KOPT-K1 (cell line): ENCODE data around the gene ELMO1.

Source experiments
- H3K27ac ChIP-seq: fragments of 200-600 bp; sonication (generic); 2 replicates; pipeline ENCODE4 v1.5.1; 2016; ENCODE audit warnings: antibody characterized with exemption, mild to moderate bottlenecking, low read depth, low read length; ENCODE audit not compliant: poor library complexity, severe bottlenecking
- H3K36me3 ChIP-seq: fragments of 200-600 bp; sonication (generic); 2 replicates; pipeline ENCODE4 v1.5.1; 2017; ENCODE audit warnings: antibody characterized with exemption, mild to moderate bottlenecking, low read length, moderate library complexity; ENCODE audit not compliant: insufficient read depth
- H3K9me3 ChIP-seq: fragments of 200-600 bp; sonication (generic); 2 replicates; pipeline ENCODE4 v1.5.1; 2017; ENCODE audit warnings: antibody characterized with exemption, low read length, mild to moderate bottlenecking; ENCODE audit not compliant: insufficient read depth, poor library complexity, severe bottlenecking

The ELMO1 gene

GRCh38 chr7:37391791-37392672 lies 56.6 kb downstream of the ELMO1 start:
- H3K27ac ChIP-seq: peak overlapping the region; percentile 25
- no peaks in the 10 kb centered on the region for H3K36me3 ChIP-seq
- no peaks in the 10 kb centered on the region for H3K9me3 ChIP-seq

GRCh38 chr7:37390114-37390513 lies 58.5 kb downstream of the ELMO1 start:
- Histone ChIP-seq H3K9me3 (no peaks in the 10 kb centered on the region), H3K27ac (peak overlapping the region; percentile 55), H3K36me3 (no peaks in the 10 kb centered on the region)

GRCh38 chr7:37388811-37389210 lies 59.9 kb downstream of the ELMO1 start:
- Histone ChIP-seq H3K27ac (peak overlapping the region; percentile 55), H3K36me3 (no peaks in the 10 kb centered on the region), H3K9me3 (no peaks in the 10 kb centered on the region)

GRCh38 chr7:37385787-37386186 lies 62.9 kb downstream of the ELMO1 start:
- no peak overlapping the region for H3K27ac ChIP-seq
- H3K9me3 ChIP-seq: no peaks in the 10 kb centered on the region
- H3K36me3 ChIP-seq: no peaks in the 10 kb centered on the region

- Histone ChIP-seq H3K9me3 (peaks cover 6% of the 10 kb centered on the region), H3K27ac (peak overlapping the region; percentile 61), H3K36me3 (no peaks in the 10 kb centered on the region)
These were observed 66.0 kb downstream of the ELMO1 start for GRCh38 chr7:37382546-37383088.

GRCh38 chr7:37380831-37381230 lies 67.8 kb downstream of the ELMO1 start:
- H3K9me3 ChIP-seq: peaks cover 24% of the 10 kb centered on the region
- peak overlapping the region; percentile 61 for H3K27ac ChIP-seq
- H3K36me3 ChIP-seq: no peaks in the 10 kb centered on the region; the same call in 1 of the 2 replicates

- Histone ChIP-seq H3K27ac (no peak overlapping the region), H3K9me3 (peaks cover 32% of the 10 kb centered on the region), H3K36me3 (no peaks in the 10 kb centered on the region; the same call in 1 of the 2 replicates)
These were observed 69.0 kb downstream of the ELMO1 start for GRCh38 chr7:37379546-37380277.

GRCh38 chr7:37377231-37377630 lies 71.4 kb downstream of the ELMO1 start:
- Histone ChIP-seq H3K36me3 (no peaks in the 10 kb centered on the region; the same call in 1 of the 2 replicates), H3K27ac (no peak overlapping the region), H3K9me3 (peaks cover 32% of the 10 kb centered on the region)

- Histone ChIP-seq H3K9me3 (peaks cover 32% of the 10 kb centered on the region), H3K27ac (no peak overlapping the region), H3K36me3 (no peaks in the 10 kb centered on the region; the same call in 1 of the 2 replicates)
These were observed 72.3 kb downstream of the ELMO1 start for GRCh38 chr7:37376386-37376785.

GRCh38 chr7:37372750-37373149 lies 75.9 kb downstream of the ELMO1 start:
- peaks cover 26% of the 10 kb centered on the region for H3K9me3 ChIP-seq
- H3K27ac ChIP-seq: no peak overlapping the region
- no peaks in the 10 kb centered on the region; the same call in 1 of the 2 replicates for H3K36me3 ChIP-seq

- Histone ChIP-seq H3K36me3 (no peaks in the 10 kb centered on the region; the same call in 1 of the 2 replicates), H3K9me3 (peaks cover 17% of the 10 kb centered on the region), H3K27ac (no peak overlapping the region)
These were observed 76.9 kb downstream of the ELMO1 start for GRCh38 chr7:37371755-37372154.

- no peaks in the 10 kb centered on the region for H3K9me3 ChIP-seq
- H3K27ac ChIP-seq: no peak overlapping the region
- H3K36me3 ChIP-seq: no peaks in the 10 kb centered on the region
These were observed 78.8 kb downstream of the ELMO1 start for GRCh38 chr7:37369906-37370305.

- Histone ChIP-seq H3K27ac (no peak overlapping the region), H3K9me3 (no peaks in the 10 kb centered on the region), H3K36me3 (no peaks in the 10 kb centered on the region)
These were observed 80.1 kb downstream of the ELMO1 start for GRCh38 chr7:37368540-37368939.

- Histone ChIP-seq H3K9me3 (no peaks in the 10 kb centered on the region), H3K36me3 (no peaks in the 10 kb centered on the region), H3K27ac (no peak overlapping the region)
These were observed 81.7 kb downstream of the ELMO1 start for GRCh38 chr7:37367010-37367409.

GRCh38 chr7:37366445-37366844 lies 82.2 kb downstream of the ELMO1 start:
- no peaks in the 10 kb centered on the region for H3K36me3 ChIP-seq
- no peaks in the 10 kb centered on the region for H3K9me3 ChIP-seq
- H3K27ac ChIP-seq: no peak overlapping the region
